Measurements from ENCODE around the gene CCNB3. TPM values are rescaled to one million over a fixed set of nuclear protein-coding genes. Genes with fewer than 3 reads are reported as not detected.

CCNB3 gene
- 0.10 TPM for total RNA-seq

DNA sequence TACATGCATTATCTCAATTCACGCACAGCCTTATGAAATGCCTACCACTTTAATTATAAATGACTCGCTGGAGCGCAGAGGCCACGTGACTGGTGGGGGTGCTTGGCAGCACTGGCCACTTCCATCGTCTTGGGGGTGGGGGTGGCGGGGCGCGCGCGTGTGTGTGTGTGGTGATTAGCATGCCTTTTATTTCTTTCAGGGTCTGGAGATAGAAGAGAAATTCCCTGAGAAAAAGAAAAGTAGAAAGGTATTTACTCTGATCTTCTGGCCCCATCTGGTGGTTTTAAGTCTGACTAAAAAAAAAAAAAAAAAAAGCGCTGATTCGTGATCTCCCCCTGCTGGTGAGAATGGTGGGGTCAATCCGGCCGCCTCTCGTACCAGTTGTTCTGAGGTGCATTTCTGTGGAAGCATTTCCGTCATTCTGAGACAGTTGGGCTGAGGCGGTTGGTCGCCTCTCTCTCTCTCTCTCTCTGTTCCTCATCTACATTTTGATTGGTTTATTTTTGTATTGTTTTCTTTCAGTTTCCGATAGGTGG, at the start of gene CCNB3:
TSS of gene CCNB3 (plus strand) at position 402 of the 536 bp plus-strand sequence. CDS start 80,399 bp downstream, outside the sequence.
- H3K9me3 ChIP-seq (ENCODE audit: low read depth, low read length), result no peaks in the 10 kb centered on the region
- H3K4me1 ChIP-seq (ENCODE audit: insufficient read depth, low read length), result peaks cover 4% of the 10 kb centered on the region
- no peaks in the 10 kb centered on the region for H3K27me3 ChIP-seq (ENCODE audit: insufficient read depth, low read length)
- peak within 1 kb of the TSS; percentile 24 for H3K4me3 ChIP-seq (ENCODE audit: low read length)

- no peak overlapping the region for H3K4me3 ChIP-seq (ENCODE audit: low read length)
- H3K27me3 ChIP-seq (ENCODE audit: insufficient read depth, low read length), result no peaks in the 10 kb centered on the region
These were observed 46.9 kb upstream of the CCNB3 start for GRCh38 chrX:50157545-50158135.

GRCh38 chrX:50158593-50158992, 46.0 kb upstream of the CCNB3 start:
- H3K9me3 ChIP-seq (ENCODE audit: low read depth, low read length), result no peaks in the 10 kb centered on the region
- H3K4me3 ChIP-seq (ENCODE audit: low read length), result no peak overlapping the region
- no peaks in the 10 kb centered on the region for H3K27me3 ChIP-seq (ENCODE audit: insufficient read depth, low read length)
- no peaks in the 10 kb centered on the region for H3K4me1 ChIP-seq (ENCODE audit: insufficient read depth, low read length)

More at GRCh38 chrX:50157545-50158135, 46.9 kb upstream of the CCNB3 start:
- Histone ChIP-seq H3K4me1 (ENCODE audit: insufficient read depth, low read length) (no peaks in the 10 kb centered on the region), H3K9me3 (ENCODE audit: low read depth, low read length) (no peaks in the 10 kb centered on the region)

- H3K9me3 ChIP-seq (ENCODE audit: low read depth, low read length), result no peaks in the 10 kb centered on the region
- no peak overlapping the region for H3K4me3 ChIP-seq (ENCODE audit: low read length)
- H3K27me3 ChIP-seq (ENCODE audit: insufficient read depth, low read length), result no peaks in the 10 kb centered on the region
- H3K4me1 ChIP-seq (ENCODE audit: insufficient read depth, low read length), result no peaks in the 10 kb centered on the region
These were observed 43.4 kb upstream of the CCNB3 start for GRCh38 chrX:50161127-50161526.

DNA sequence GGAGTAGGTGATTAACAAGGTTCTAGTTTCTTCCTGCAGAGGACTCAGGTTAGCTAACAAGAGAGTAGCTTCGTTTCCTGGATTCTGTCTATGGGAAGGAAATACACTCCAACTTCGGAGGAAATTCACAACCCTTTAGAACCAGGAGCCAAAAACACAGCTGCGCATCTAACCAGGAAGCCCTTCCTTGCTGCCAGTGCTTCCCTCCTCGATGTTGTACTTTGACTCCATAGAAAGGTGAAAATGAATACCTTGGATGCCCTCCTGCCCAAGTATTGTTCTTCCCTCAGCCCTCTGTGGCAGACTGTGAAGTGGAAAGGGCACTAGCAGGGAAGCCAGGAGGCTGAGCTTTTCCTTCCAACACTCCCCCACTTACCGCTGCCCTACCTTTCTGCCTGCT, 38.8 kb upstream of the CCNB3 start:
- no peaks in the 10 kb centered on the region for H3K4me1 ChIP-seq (ENCODE audit: insufficient read depth, low read length)
- H3K27me3 ChIP-seq (ENCODE audit: insufficient read depth, low read length), result no peaks in the 10 kb centered on the region
- H3K4me3 ChIP-seq (ENCODE audit: low read length), result no peak overlapping the region
- no peaks in the 10 kb centered on the region for H3K9me3 ChIP-seq (ENCODE audit: low read depth, low read length)

DNA sequence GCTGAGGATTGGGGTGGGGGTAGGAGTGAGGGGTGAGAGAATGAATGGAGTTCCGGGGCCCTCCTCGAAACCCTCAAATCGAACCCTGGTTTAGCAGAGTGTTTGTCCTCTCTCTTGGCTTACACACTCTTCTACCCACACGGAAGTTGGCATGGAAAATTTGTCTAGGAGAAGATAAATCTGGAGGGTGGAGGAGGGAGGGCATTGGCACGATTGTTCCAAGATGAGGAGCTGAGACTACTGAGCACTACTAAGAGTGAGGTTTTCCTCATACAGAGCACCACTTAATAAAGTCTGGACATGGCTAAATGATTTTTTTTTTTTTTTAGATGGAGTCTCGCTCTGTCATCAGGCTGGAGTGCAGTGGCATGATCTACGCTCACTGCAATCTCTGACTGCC, 37.2 kb upstream of the CCNB3 start:
- H3K9me3 ChIP-seq (ENCODE audit: low read depth, low read length), result no peaks in the 10 kb centered on the region
- no peaks in the 10 kb centered on the region for H3K4me1 ChIP-seq (ENCODE audit: insufficient read depth, low read length)
- H3K27me3 ChIP-seq (ENCODE audit: insufficient read depth, low read length), result no peaks in the 10 kb centered on the region
- no peak overlapping the region for H3K4me3 ChIP-seq (ENCODE audit: low read length)

DNA sequence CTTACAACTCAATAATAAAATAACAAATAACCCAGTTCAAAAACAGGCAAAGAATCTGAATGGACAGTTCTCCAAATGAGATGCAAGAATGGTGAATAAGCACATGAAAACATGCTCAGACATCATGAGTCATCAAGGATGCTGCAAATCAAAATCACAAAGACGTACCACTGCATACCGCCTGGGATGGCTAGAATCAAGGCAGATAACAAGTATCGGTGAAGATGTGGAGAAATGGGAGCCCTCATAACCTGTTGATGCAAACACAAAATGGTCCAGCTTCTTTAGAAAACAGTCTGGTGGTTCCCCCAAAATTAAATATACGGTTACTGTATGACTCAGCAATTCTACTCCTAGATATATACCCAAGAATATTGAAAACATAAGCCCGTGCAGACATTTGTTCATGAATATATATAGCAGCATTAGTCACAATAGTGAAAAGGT, 36.3 kb upstream of the CCNB3 start:
- no peaks in the 10 kb centered on the region for H3K9me3 ChIP-seq (ENCODE audit: low read depth, low read length)

DNA sequence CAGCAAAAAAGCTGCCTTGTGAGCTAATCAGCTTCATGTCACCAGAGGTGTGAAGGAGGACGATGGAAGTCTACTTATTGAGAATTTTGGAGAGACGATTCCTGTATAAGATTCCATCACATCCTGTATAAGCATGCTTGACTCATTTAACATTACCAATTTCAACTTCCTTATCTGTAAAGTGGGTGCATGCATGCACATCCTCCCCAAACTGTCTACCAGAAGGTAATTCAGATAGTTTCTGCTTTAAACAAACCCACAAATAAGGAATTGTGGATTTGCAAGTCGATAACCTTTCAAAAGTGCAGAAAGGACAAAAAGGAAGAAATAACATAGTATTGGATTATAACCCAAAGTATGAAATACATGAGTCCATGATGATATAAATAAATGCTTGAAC, 34.8 kb upstream of the CCNB3 start:
- Histone ChIP-seq H3K4me3 (ENCODE audit: low read length) (no peak overlapping the region), H3K27me3 (ENCODE audit: insufficient read depth, low read length) (no peaks in the 10 kb centered on the region), H3K4me1 (ENCODE audit: insufficient read depth, low read length) (no peaks in the 10 kb centered on the region), H3K9me3 (ENCODE audit: low read depth, low read length) (no peaks in the 10 kb centered on the region)

More for the DNA sequence above, 36.3 kb upstream of the CCNB3 start:
- no peaks in the 10 kb centered on the region for H3K27me3 ChIP-seq (ENCODE audit: insufficient read depth, low read length)
- no peaks in the 10 kb centered on the region for H3K4me1 ChIP-seq (ENCODE audit: insufficient read depth, low read length)
- no peak overlapping the region for H3K4me3 ChIP-seq (ENCODE audit: low read length)

GRCh38 chrX:50180073-50180940, 24.3 kb upstream of the CCNB3 start:
- Histone ChIP-seq H3K27me3 (ENCODE audit: insufficient read depth, low read length) (no peaks in the 10 kb centered on the region), H3K9me3 (ENCODE audit: low read depth, low read length) (no peaks in the 10 kb centered on the region), H3K4me1 (ENCODE audit: insufficient read depth, low read length) (no peaks in the 10 kb centered on the region), H3K4me3 (ENCODE audit: low read length) (no peak overlapping the region)

- no peak overlapping the region for H3K4me3 ChIP-seq (ENCODE audit: low read length)
- no peaks in the 10 kb centered on the region for H3K9me3 ChIP-seq (ENCODE audit: low read depth, low read length)
- no peaks in the 10 kb centered on the region for H3K27me3 ChIP-seq (ENCODE audit: insufficient read depth, low read length)
- H3K4me1 ChIP-seq (ENCODE audit: insufficient read depth, low read length), result no peaks in the 10 kb centered on the region
These were observed 20.7 kb upstream of the CCNB3 start for GRCh38 chrX:50183891-50184290.

GRCh38 chrX:50188859-50189600, 15.5 kb upstream of the CCNB3 start:
- no peak overlapping the region for H3K4me3 ChIP-seq (ENCODE audit: low read length)
- H3K27me3 ChIP-seq (ENCODE audit: insufficient read depth, low read length), result no peaks in the 10 kb centered on the region
- no peaks in the 10 kb centered on the region for H3K9me3 ChIP-seq (ENCODE audit: low read depth, low read length)
- no peaks in the 10 kb centered on the region for H3K4me1 ChIP-seq (ENCODE audit: insufficient read depth, low read length)

DNA sequence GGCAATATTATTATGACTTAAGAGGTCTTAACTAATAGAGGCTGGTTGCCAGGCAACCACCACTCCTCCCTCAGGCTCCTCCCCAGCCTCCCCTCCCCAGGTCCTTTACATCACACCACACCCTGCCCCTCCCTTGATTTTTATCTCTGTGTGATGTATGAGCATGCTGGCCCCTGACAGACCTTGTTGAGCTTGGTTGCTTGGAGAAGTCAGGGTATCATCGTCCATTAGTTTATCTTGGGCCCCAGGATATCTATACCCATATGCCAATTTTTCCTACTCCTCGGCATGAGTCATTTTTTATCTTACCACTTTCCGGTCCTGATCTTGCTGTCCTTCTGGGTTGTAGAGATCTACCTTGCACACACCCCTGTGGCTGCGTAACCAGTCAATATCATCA, 6.2 kb upstream of the CCNB3 start:
- Histone ChIP-seq H3K4me1 (ENCODE audit: insufficient read depth, low read length) (no peaks in the 10 kb centered on the region), H3K4me3 (ENCODE audit: low read length) (no peak overlapping the region), H3K27me3 (ENCODE audit: insufficient read depth, low read length) (no peaks in the 10 kb centered on the region), H3K9me3 (ENCODE audit: low read depth, low read length) (no peaks in the 10 kb centered on the region)

- H3K4me3 ChIP-seq (ENCODE audit: low read length), result no peak within 1 kb of the TSS
- H3K9me3 ChIP-seq (ENCODE audit: low read depth, low read length), result no peaks in the 10 kb centered on the region
- peaks cover 4% of the 10 kb centered on the region for H3K4me1 ChIP-seq (ENCODE audit: insufficient read depth, low read length)
- no peaks in the 10 kb centered on the region for H3K27me3 ChIP-seq (ENCODE audit: insufficient read depth, low read length)
These were observed 3.7 kb upstream of the CCNB3 start, which contains the start of gene AKAP4 for GRCh38 chrX:50200907-50201306. Gene AKAP4 (minus strand): TSS chrX:50201007. CDS start chrX:50200889, 118 bp downstream.

DNA sequence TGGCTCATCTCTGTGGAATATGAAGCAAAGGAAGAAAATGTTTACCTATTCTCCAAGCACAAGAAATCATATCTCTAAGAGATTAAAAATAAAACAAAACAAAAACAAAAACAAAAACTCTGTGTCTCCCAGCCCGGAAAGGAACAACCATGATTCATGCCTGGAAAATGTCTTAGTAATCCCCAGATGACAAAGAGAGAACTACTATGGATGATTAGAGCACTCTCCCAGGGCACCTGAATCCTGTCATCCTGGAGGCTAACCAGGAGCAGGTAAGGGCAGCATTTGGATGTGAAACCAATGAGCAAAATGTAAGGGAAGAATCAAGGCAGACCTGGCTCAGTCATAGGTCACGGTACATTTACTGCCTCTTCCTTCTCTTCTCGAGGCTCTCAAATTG, 2.0 kb upstream of the CCNB3 start:
- Histone ChIP-seq H3K4me1 (ENCODE audit: insufficient read depth, low read length) (peaks cover 4% of the 10 kb centered on the region), H3K27me3 (ENCODE audit: insufficient read depth, low read length) (no peaks in the 10 kb centered on the region), H3K9me3 (ENCODE audit: low read depth, low read length) (no peaks in the 10 kb centered on the region), H3K4me3 (ENCODE audit: low read length) (no peak overlapping the region)

- no peak overlapping the region for H3K4me3 ChIP-seq (ENCODE audit: low read length)
- no peaks in the 10 kb centered on the region for H3K9me3 ChIP-seq (ENCODE audit: low read depth, low read length)
- no peaks in the 10 kb centered on the region for H3K27me3 ChIP-seq (ENCODE audit: insufficient read depth, low read length)
- H3K4me1 ChIP-seq (ENCODE audit: insufficient read depth, low read length), result peaks cover 4% of the 10 kb centered on the region
These were observed 2.2 kb downstream of the CCNB3 start for GRCh38 chrX:50206753-50207152.

Measured in mononuclear cell (primary cell).